Measurements from ENCODE around the gene BHLHE41.

DNA sequence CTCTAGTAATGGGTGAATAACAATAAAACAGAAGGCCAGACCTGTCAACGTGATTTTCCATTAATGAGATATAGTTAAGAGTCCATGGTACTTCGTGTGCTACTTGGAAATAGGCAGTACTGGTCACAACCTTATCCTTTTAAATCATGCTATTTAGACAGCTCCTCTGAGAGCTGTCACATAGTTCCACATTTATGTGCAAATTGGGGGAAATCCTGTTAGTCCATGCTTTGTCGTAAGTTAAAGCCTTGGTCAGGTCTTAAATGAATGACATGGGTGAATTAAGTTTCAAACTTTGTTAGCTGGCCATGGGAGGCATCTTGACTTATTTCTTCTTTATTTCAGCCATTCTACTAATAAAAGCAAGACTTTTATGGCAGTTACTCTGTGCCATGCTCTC lies 11.9 kb upstream of the BHLHE41 start:
- TF ChIP-seq, protein P1, sequence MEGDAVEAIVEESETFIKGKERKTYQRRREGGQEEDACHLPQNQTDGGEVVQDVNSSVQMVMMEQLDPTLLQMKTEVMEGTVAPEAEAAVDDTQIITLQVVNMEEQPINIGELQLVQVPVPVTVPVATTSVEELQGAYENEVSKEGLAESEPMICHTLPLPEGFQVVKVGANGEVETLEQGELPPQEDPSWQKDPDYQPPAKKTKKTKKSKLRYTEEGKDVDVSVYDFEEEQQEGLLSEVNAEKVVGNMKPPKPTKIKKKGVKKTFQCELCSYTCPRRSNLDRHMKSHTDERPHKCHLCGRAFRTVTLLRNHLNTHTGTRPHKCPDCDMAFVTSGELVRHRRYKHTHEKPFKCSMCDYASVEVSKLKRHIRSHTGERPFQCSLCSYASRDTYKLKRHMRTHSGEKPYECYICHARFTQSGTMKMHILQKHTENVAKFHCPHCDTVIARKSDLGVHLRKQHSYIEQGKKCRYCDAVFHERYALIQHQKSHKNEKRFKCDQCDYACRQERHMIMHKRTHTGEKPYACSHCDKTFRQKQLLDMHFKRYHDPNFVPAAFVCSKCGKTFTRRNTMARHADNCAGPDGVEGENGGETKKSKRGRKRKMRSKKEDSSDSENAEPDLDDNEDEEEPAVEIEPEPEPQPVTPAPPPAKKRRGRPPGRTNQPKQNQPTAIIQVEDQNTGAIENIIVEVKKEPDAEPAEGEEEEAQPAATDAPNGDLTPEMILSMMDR (IDR thresholded peaks at IDR 0.05): no peak
- TF ChIP-seq TCF7L2 (IDR thresholded peaks at IDR 0.05; ENCODE audit: low read depth, low read length): no peak

Measured in Panc1 (cell line).